Measurements from ENCODE around the gene MMD.

DNA sequence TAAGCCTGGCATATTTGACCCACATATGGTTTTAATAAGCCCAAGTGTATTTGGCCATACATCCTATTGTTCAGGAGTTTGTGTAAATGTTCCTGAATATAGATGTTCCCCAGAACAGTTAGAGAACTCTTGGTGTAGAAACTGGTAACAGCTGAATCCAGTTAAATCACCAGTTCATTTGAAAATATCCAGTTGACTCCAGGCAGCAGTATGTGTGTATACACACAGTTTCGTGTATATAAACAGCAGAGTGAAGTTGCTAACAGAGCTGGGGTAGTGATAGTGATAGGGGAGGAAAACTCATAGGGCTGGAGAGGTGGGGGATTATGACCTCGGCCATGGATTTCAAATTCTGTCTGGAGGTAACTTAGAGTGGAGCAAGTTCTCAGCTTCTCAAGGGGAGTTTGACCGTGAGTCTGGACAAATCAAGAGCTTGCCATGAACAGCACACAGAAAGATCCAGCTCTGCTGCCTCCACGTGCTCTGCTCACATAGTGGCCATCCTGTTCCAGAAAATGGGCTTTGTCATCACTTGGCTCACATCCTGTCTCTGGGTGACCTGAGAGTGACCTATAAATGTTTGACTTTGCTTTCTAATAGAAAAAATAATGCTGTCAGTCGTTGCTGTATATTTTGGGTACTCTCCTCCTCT is 30.6 kb upstream of the MMD start:
- TF ChIP-seq, protein P1, sequence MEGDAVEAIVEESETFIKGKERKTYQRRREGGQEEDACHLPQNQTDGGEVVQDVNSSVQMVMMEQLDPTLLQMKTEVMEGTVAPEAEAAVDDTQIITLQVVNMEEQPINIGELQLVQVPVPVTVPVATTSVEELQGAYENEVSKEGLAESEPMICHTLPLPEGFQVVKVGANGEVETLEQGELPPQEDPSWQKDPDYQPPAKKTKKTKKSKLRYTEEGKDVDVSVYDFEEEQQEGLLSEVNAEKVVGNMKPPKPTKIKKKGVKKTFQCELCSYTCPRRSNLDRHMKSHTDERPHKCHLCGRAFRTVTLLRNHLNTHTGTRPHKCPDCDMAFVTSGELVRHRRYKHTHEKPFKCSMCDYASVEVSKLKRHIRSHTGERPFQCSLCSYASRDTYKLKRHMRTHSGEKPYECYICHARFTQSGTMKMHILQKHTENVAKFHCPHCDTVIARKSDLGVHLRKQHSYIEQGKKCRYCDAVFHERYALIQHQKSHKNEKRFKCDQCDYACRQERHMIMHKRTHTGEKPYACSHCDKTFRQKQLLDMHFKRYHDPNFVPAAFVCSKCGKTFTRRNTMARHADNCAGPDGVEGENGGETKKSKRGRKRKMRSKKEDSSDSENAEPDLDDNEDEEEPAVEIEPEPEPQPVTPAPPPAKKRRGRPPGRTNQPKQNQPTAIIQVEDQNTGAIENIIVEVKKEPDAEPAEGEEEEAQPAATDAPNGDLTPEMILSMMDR (IDR thresholded peaks at IDR 0.05) = no peak
- TF ChIP-seq POLR2A (IDR thresholded peaks at IDR 0.05) = no peak
